Mucosa of stomach (tissue), 1 donor: ENCODE measurements around the gene MTFMT.
"Not testable (repeated sequence)": the region's sequence is repeated elsewhere in the genome, so short reads cannot be mapped to it uniquely, and the experiment has no call there.

Experiments
- H3K27me3 ChIP-seq: one replicate; pipeline ENCODE4 v1.7.0; 2013; ENCODE audit warnings: mild to moderate bottlenecking, low read length; ENCODE audit not compliant: control insufficient read depth, insufficient read depth
- H3K36me3 ChIP-seq: one replicate; pipeline ENCODE4 v1.7.0; 2013; ENCODE audit warnings: low read length; ENCODE audit not compliant: control insufficient read depth, insufficient read depth
- H3K4me1 ChIP-seq: one replicate; pipeline ENCODE4 v1.7.0; 2013; ENCODE audit warnings: mild to moderate bottlenecking, low read length; ENCODE audit not compliant: control insufficient read depth, insufficient read depth
- H3K4me3 ChIP-seq: one replicate; pipeline ENCODE4 v1.7.0; 2013; ENCODE audit warnings: low read length
- H3K9ac ChIP-seq: one replicate; pipeline ENCODE4 v1.7.0; 2013; ENCODE audit warnings: mild to moderate bottlenecking, low read length, moderate library complexity
- H3K9me3 ChIP-seq: one replicate; pipeline ENCODE4 v1.7.0; 2013; ENCODE audit warnings: mild to moderate bottlenecking, low read length, moderate library complexity; ENCODE audit not compliant: control insufficient read depth
- donor health status: Pancreatic carcinoma.

MTFMT gene

GRCh38 chr15:65044724-65045481 lies 15.5 kb upstream of the MTFMT start, which contains the start of gene SLC51B:
TSS of gene SLC51B (plus strand) at chr15:65045387. CDS start at chr15:65050005, 4,618 bp downstream.
- Histone ChIP-seq H3K4me1 (peaks cover 26% of the 10 kb centered on the region), H3K4me3 (no peak within 1 kb of the TSS), H3K9ac (no peak within 1 kb of the TSS), H3K27me3 (no peaks in the 10 kb centered on the region), H3K9me3 (no peaks in the 10 kb centered on the region), H3K36me3 (no peaks in the 10 kb centered on the region)

DNA sequence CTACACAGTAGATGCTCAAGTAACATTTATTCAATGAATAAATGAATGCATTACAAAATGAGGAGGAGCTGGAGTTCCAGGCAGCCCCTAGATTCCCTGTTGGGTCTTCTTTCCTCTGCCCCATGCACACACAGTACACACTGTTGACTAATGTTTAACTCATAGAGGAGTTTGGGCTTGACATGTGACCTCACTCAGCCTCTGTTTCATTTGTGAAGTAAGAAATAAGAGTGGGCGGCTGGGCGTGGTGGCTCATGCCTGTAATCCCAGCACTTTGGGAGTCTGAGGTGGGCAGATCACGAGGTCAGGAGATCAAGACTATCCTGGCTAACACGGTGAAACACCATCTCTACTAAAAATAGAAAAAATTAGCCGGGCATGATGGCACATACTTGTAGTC lies 14.8 kb upstream of the MTFMT start:
- peaks cover 19% of the 10 kb centered on the region for H3K4me1 ChIP-seq
- H3K9ac ChIP-seq, H3K4me3 ChIP-seq: not testable (repeated sequence)

DNA sequence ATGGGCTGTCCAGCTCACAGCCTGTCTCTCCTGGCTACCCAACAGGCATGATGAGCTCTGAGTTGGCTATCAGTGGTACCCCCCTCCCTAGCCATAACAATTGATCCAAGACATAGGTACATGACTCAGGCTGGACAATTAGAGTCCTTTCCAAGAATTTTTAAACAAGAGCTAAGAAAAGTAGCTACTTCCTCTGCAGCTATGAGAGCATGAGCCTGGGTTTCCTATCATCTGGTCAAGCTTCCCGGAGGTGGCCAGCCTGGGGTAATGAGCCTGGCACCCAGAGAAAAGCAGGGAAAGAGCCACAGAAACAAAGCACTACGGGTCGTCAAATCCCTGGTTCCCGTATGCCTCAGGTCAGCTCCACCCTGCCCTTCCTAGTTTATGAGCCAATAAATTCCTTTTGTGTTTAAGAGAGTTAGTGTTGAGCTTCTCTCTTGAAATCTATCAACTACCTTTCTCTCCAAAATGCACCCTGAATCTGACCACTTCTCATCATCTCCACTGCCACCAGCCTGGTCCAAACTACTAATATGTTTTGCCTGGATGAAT lies 13.4 kb upstream of the MTFMT start:
- no peak overlapping the region for H3K9ac ChIP-seq
- H3K36me3 ChIP-seq = no peaks in the 10 kb centered on the region
- no peaks in the 10 kb centered on the region for H3K27me3 ChIP-seq

More for the DNA sequence above, 14.8 kb upstream of the MTFMT start:
- H3K36me3 ChIP-seq, H3K27me3 ChIP-seq, H3K9me3 ChIP-seq: not testable (repeated sequence)

GRCh38 chr15:65041787-65042186 lies 12.3 kb upstream of the MTFMT start:
- H3K36me3 ChIP-seq = no peaks in the 10 kb centered on the region
- peaks cover 17% of the 10 kb centered on the region for H3K4me1 ChIP-seq
- no peaks in the 10 kb centered on the region for H3K27me3 ChIP-seq
- H3K4me3 ChIP-seq = no peak overlapping the region
- no peaks in the 10 kb centered on the region for H3K9me3 ChIP-seq
- no peak overlapping the region for H3K9ac ChIP-seq

More for the DNA sequence above, 13.4 kb upstream of the MTFMT start:
- Histone ChIP-seq H3K4me1 (peaks cover 17% of the 10 kb centered on the region), H3K4me3 (no peak overlapping the region), H3K9me3 (no peaks in the 10 kb centered on the region)

DNA sequence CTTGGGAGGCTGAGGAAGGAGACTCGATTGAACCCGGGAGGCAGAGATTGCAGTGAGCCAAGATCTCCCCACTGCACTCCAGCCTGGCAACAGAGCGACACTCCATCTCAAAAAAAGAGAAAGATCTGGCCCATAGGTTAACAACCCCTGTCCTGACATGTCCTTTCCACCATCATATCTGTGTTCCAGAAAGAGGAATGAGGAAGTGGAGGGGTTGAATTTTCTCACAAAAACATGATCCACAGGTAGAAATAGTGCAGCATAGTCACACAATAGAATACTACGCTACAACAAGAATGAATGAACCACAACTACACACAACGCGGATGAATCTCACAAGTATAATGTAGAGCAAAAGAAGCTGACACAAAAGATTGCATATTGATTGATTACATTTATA lies 11.0 kb upstream of the MTFMT start:
- Histone ChIP-seq H3K9ac (no peak overlapping the region), H3K4me1 (peaks cover 15% of the 10 kb centered on the region)

DNA sequence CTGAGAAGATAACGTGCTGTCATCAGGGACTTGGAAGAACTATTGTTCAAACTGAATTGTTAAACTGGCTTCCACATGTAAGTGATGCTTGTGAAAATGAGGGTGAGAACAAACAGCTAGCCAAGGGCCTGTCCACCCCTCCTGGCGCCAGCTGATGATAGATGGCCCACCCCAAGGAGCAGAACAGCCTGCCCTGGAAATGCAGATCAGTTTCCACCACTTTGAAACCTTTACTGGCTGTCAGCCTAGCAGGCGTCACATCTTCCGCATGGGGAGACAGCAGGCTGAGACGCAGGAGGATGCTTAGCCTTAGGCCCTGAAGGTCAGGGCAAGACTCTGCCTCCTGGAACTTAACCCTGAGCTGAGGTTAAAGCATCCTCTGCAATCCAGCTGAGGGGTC lies 9.4 kb upstream of the MTFMT start:
- no peak overlapping the region for H3K4me3 ChIP-seq
- no peaks in the 10 kb centered on the region for H3K36me3 ChIP-seq
- H3K9ac ChIP-seq = no peak overlapping the region
- H3K4me1 ChIP-seq = peaks cover under 1% of the 10 kb centered on the region
- no peaks in the 10 kb centered on the region for H3K27me3 ChIP-seq
- no peaks in the 10 kb centered on the region for H3K9me3 ChIP-seq

More for the DNA sequence above, 11.0 kb upstream of the MTFMT start:
- no peak overlapping the region for H3K4me3 ChIP-seq
- H3K36me3 ChIP-seq = no peaks in the 10 kb centered on the region
- no peaks in the 10 kb centered on the region for H3K9me3 ChIP-seq
- no peaks in the 10 kb centered on the region for H3K27me3 ChIP-seq

DNA sequence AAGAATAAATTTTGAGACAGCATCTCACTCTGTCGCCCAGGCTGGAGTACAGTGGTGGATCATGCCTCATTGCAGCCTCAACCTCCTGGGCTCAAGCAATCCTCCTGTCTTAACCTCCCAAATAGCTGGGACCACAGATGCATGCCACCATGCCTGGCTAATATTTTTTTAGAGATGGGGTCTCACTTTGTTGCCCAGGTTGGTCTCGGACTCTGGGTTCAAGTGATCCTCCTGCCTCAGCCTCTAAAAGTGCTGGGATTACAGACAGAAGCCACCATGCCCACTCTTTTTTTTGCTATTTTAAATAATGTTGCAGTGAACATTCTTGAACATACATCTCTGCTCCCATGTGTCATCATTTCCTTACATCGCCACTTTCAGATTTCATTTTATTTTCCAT lies 9.0 kb upstream of the MTFMT start:
- no peaks in the 10 kb centered on the region for H3K36me3 ChIP-seq
- H3K27me3 ChIP-seq = no peaks in the 10 kb centered on the region
- no peak overlapping the region for H3K9ac ChIP-seq
- H3K4me3 ChIP-seq = no peak overlapping the region
- peaks cover 5% of the 10 kb centered on the region for H3K4me1 ChIP-seq
- H3K9me3 ChIP-seq = no peaks in the 10 kb centered on the region

- peaks cover 6% of the 10 kb centered on the region for H3K4me1 ChIP-seq
- H3K36me3 ChIP-seq = no peaks in the 10 kb centered on the region
- no peak overlapping the region for H3K9ac ChIP-seq
- no peaks in the 10 kb centered on the region for H3K9me3 ChIP-seq
- H3K4me3 ChIP-seq = no peak overlapping the region
- no peaks in the 10 kb centered on the region for H3K27me3 ChIP-seq
Observed at GRCh38 chr15:65037309-65037708, 7.9 kb upstream of the MTFMT start.

DNA sequence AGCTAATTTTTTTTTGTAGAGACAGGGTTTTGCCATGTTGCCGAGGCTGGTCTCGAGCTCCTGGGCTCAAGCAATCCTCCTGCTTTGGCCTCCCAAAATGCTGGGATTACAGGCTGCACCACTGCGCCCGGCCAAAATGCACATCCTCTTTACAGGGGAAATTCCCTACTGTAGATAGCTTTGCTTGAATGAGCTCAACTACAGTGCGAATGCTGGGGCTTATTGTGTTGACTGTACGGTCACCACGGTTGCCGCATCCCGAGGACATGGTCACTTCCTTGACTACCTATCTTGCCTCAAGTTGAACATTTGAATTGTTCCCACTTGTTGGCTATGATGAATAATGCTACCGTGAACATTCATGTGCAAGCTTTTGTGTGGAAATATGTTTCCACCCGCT lies 5.3 kb upstream of the MTFMT start:
- Histone ChIP-seq H3K4me1 (peaks cover 6% of the 10 kb centered on the region), H3K4me3 (no peak overlapping the region), H3K36me3 (no peaks in the 10 kb centered on the region), H3K9me3 (no peaks in the 10 kb centered on the region), H3K27me3 (no peaks in the 10 kb centered on the region), H3K9ac (no peak overlapping the region)

DNA sequence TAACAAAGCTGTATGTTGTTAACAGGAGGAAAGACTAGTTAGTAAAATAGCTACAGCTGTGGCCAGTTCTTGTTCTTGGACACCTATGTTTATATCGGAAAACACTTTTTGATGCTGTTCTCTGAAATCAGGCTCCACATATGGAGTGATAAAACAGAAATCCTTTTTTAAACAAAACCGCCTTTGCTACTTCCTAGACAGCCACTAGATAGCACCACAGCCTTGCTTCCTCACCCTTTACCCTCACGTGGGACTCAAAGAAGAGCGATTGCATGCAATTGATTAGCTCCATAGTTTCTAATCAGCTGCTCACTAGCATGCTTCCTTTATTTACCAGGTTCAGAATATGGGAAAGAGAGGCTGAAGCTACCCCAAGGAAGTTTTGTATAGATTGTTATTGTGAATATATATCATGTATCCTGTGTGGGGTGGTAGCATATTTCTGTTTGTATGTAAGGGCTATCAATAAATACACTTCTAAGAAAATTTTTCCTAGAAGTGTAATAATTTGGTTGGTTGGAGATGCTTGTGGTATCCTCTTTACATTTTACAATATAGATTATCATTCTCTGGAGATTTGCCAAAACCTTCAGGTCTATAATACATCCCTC lies 4.3 kb upstream of the MTFMT start:
- peaks cover 6% of the 10 kb centered on the region for H3K4me1 ChIP-seq
- H3K9me3 ChIP-seq = no peaks in the 10 kb centered on the region
- no peak overlapping the region for H3K9ac ChIP-seq
- H3K27me3 ChIP-seq = no peaks in the 10 kb centered on the region
- H3K4me3 ChIP-seq = no peak overlapping the region
- no peaks in the 10 kb centered on the region for H3K36me3 ChIP-seq

DNA sequence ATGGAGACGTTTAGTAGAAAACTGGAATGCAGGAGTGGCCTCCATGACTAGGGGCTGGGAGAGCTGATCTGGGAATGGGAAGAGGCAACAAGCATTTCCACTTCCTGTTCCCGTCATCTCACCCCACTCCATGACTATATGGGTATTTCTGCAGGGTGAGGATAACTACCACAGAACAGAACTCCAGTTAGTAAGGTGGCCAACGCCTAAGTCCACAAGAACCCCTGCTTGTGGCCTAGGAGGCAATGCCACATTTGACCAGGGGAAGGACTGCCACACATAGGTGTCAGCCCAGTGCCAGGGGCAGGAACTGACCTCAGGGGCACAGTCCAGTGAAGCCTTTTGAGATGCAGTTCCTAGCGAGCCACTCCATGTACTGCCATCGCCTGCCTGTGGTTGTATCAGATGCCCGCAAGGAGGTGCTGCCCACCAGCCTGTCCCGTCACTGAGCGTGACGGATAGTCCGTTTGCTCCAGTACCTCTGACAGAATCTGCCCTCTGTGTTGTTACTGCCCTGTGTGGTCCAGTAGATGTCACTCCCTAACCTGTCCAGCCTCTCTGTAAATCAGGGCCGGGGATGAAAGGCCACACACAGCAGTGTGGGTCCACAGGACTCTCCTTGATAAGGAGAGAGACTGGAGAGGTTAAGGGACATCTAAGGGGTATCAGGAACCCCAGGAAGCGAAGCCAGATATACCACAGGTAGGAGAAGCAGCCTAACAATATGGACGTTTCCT lies 3.5 kb upstream of the MTFMT start:
- H3K4me3 ChIP-seq = no peak overlapping the region
- no peaks in the 10 kb centered on the region for H3K36me3 ChIP-seq
- H3K4me1 ChIP-seq = peaks cover 6% of the 10 kb centered on the region
- no peaks in the 10 kb centered on the region for H3K27me3 ChIP-seq
- H3K9ac ChIP-seq = no peak overlapping the region
- H3K9me3 ChIP-seq = no peaks in the 10 kb centered on the region

- Histone ChIP-seq H3K27me3 (no peaks in the 10 kb centered on the region), H3K36me3 (no peaks in the 10 kb centered on the region), H3K4me1 (peaks cover 6% of the 10 kb centered on the region), H3K9me3 (no peaks in the 10 kb centered on the region), H3K9ac (no peak overlapping the region), H3K4me3 (no peak overlapping the region)
Observed at GRCh38 chr15:65029736-65030208, 333 bp upstream of the MTFMT start.
